ENCODE measurements around the gene RCC1.
"Not testable (repeated sequence)": the region's sequence is repeated elsewhere in the genome, so short reads cannot be mapped to it uniquely, and the experiment has no call there.

- not testable (repeated sequence) for TF ChIP-seq POLR2A, CTCF (IDR thresholded peaks at IDR 0.05)
Measured at GRCh38 chr1:28541414-28542015, 35.7 kb downstream of the RCC1 start.
